Thymus (tissue), 11 donors: ENCODE measurements around the gene ADAMTS6. TPM values are rescaled to one million over a fixed set of nuclear protein-coding genes. Genes with fewer than 3 reads are reported as not detected.

Source experiments
- DNase-seq, 9 donors: peaks; one replicate each; pipeline ENCODE4 v3.0.0-alpha.2; 2013; ENCODE audit warnings: low spot score in 9 of 9, low read depth in 6 of 9, missing footprints in 1 of 9
- H3K27ac ChIP-seq, 2 donors: one replicate each; pipeline ENCODE4 v1.5.1; 2013; ENCODE audit warnings: control low read depth in 1 of 2, low read depth in 1 of 2, low read length in 1 of 2, mild to moderate bottlenecking in 1 of 2, moderate library complexity in 1 of 2
- H3K27me3 ChIP-seq, 2 donors: one replicate each; pipeline ENCODE4 v1.5.1; 2013; ENCODE audit warnings: low read length in 1 of 2; ENCODE audit not compliant: control insufficient read depth in 2 of 2, insufficient read depth in 1 of 2
- H3K36me3 ChIP-seq, 2 donors: one replicate each; pipeline ENCODE4 v1.5.1; 2013; ENCODE audit warnings: low read length in 1 of 2, mild to moderate bottlenecking in 1 of 2, moderate library complexity in 1 of 2; ENCODE audit not compliant: control insufficient read depth in 2 of 2, insufficient read depth in 2 of 2
- H3K4me1 ChIP-seq, 2 donors: one replicate each; pipeline ENCODE4 v1.5.1; 2013; ENCODE audit warnings: low read length in 2 of 2; ENCODE audit not compliant: control insufficient read depth in 2 of 2, insufficient read depth in 2 of 2
- H3K4me3 ChIP-seq, 2 donors: one replicate each; pipeline ENCODE4 v1.5.1; 2013; ENCODE audit warnings: low read length in 2 of 2, control low read depth in 1 of 2, mild to moderate bottlenecking in 1 of 2
- H3K9me3 ChIP-seq, 2 donors: one replicate each; pipeline ENCODE4 v1.5.1; 2013; ENCODE audit warnings: low read length in 1 of 2, mild to moderate bottlenecking in 1 of 2; ENCODE audit not compliant: control insufficient read depth in 2 of 2, insufficient read depth in 1 of 2
- WGBS: extraction: QIAGEN DNeasy Blood & Tissue Kit; methylation state at CpG from one replicate; pipeline ENCODE4 v1.1.7; 2013; 5-methylcytosine and 5-hydroxymethylcytosine counted together
- polyA plus RNA-seq: library from polyadenylated mRNA; stranded (reverse); fragments of 200-250 nt; gene quantifications from one replicate; pipeline ENCODE4 v1.2.3, GENCODE V29; 2013
- total RNA-seq: library from RNA; stranded (reverse); fragments of 120-200 nt; gene quantifications from one replicate; pipeline ENCODE4 v1.2.4, GENCODE V29; 2013
- donor health status: healthy.

ADAMTS6 gene
- total and polyA plus RNA-seq, 2 donors = 1.2 to 11.5 TPM

DNA sequence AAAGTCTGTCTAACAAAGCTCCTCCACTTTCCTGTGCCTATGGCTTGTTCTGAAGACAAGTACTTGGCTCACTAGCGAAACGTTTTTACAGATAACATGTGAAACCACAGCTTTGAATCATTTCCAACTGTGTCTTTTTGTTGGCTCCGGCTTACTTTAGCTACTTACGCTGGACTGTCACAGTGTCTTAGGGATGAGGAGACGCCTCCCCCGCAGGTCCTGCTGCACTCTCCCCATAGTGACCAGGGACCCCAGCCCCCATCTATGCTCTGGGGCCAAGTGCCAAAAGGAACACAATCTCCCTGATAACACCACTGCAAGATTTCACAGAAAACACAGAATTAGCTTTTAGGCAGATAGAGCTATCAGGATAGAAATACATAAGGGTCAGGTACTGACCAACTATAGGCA is 219.1 kb downstream of the ADAMTS6 start:
- no peaks in the 10 kb centered on the region for H3K36me3 ChIP-seq
- H3K27me3 ChIP-seq = no peaks in the 10 kb centered on the region
- no peaks in the 10 kb centered on the region for H3K9me3 ChIP-seq
- H3K4me1 ChIP-seq = no peaks in the 10 kb centered on the region
- 64% methylated on average over 6 of the region's 6 CpGs for WGBS
- no peak overlapping the region for H3K4me3 ChIP-seq
- peak in 2 of 9 donors; percentile 4 for DNase-seq
- no peak overlapping the region for H3K27ac ChIP-seq

DNA sequence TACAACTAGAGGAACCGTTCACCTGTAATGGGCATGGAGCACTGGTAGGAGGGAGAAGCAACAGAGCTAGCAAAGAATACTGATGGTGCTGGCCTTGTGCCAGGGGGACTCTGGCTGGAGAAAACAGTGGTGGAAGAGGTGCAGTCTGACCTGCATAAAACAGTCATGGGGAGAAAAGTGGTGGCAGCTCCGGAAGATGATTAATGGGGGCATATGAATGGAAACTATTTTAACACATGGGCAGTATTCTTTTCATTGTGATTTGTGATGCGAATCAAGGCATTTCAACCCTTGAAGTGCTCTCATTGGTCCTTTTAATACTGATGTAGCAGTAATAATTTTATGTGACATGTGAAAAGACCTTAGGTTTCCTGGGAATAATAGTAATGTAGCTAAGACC is 219.6 kb downstream of the ADAMTS6 start:
- no peaks in the 10 kb centered on the region for H3K4me1 ChIP-seq
- H3K9me3 ChIP-seq = no peaks in the 10 kb centered on the region
- H3K27ac ChIP-seq = no peak overlapping the region
- no peak overlapping the region for H3K4me3 ChIP-seq
- WGBS = 93% methylated on average over 3 of the region's 3 CpGs
- H3K36me3 ChIP-seq = no peaks in the 10 kb centered on the region
- DNase-seq = no peak
- no peaks in the 10 kb centered on the region for H3K27me3 ChIP-seq

DNA sequence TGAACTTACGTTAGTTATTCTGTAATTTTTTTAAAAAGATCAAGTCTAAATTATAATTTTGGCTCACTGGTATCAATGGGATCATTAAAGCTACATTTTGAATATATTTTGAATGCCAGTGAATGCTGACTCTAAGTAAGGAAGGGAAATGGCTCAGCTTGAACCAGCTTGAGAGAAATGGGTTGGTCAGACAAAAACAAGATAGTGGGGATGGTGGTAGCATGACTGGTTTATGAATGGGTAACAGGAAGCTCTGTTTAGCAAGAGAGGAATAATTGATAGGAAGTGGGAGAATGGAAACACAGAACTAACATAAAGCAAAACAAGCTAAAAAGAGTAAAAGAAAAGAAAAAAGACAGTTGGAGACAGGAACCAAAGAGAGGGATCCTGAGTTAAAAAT is 220.2 kb downstream of the ADAMTS6 start:
- Histone ChIP-seq H3K9me3 (no peaks in the 10 kb centered on the region), H3K27me3 (no peaks in the 10 kb centered on the region), H3K4me3 (no peak overlapping the region), H3K36me3 (no peaks in the 10 kb centered on the region), H3K4me1 (no peaks in the 10 kb centered on the region), H3K27ac (no peak overlapping the region)
- no peak for DNase-seq
- 89% methylated on average over 1 of the region's 1 CpG for WGBS

DNA sequence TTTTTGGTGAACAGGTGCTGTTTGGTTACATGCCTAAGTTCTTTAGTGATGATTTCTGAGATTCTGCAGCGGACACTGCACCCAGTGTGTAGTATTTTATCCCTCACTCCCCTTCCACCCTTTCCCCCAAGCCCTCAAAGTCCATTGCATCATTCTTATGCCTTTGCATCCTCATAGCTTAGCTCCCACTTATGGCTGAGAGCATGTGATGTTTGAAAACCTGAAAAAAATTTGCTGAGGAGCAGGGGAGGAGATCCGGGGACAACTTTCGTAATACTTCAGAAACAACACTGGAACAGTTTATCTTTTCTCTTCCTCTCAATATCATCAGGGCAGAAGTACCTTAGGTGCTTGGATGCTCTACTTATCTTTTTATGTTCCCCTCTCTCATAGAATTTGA is 226.4 kb downstream of the ADAMTS6 start:
- no peak for DNase-seq
- H3K4me1 ChIP-seq = no peaks in the 10 kb centered on the region
- no peaks in the 10 kb centered on the region for H3K9me3 ChIP-seq
- H3K27ac ChIP-seq = no peak overlapping the region
- no peaks in the 10 kb centered on the region for H3K27me3 ChIP-seq
- H3K4me3 ChIP-seq = no peak overlapping the region
- WGBS = 98% methylated on average over 3 of the region's 3 CpGs
- H3K36me3 ChIP-seq = no peaks in the 10 kb centered on the region

DNA sequence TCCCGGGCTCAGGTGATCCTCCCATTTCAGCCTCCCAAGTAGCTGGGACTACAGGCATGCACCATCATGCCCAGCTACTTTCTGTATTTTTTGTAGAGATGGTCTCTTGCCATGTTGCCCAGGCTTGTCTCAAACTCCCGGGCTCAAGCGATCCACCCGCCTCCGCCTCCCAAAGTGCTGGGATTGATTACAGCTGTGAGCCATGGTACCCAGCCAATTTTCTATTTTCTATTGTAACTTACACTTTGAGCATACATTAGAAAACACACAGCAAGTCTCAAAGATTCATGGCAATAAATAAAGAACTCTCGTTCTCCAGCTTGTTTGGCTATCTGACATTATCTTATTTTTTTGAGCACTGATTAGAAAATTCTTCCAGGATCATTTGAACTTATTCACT is 228.7 kb downstream of the ADAMTS6 start:
- no peak overlapping the region for H3K4me3 ChIP-seq
- H3K27me3 ChIP-seq = no peaks in the 10 kb centered on the region
- no peak for DNase-seq
- WGBS = 87% methylated on average over 6 of the region's 6 CpGs
- no peak overlapping the region for H3K27ac ChIP-seq
- no peaks in the 10 kb centered on the region for H3K9me3 ChIP-seq
- H3K36me3 ChIP-seq = no peaks in the 10 kb centered on the region
- no peaks in the 10 kb centered on the region for H3K4me1 ChIP-seq

DNA sequence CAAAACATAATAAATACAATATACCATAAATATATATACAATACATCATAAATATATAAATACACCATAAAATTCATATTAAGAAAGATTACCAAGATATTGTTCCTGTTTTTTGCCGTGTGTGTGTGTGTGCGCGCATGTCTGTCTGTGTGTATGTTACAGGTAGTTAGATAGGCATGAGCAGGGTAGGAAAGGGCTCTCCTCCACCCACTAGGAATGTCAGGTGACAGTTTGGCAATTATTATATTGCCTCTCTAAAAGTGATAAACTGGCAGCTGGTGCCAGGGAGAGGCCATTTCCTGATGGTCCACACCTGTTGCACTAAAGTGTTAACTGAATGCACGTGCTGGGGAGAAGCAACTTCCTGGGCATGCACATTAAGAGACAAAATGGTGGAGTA is 232.8 kb downstream of the ADAMTS6 start:
- Histone ChIP-seq H3K4me1 (no peaks in the 10 kb centered on the region), H3K9me3 (no peaks in the 10 kb centered on the region), H3K27ac (no peak overlapping the region), H3K27me3 (no peaks in the 10 kb centered on the region), H3K4me3 (no peak overlapping the region), H3K36me3 (no peaks in the 10 kb centered on the region)
- 88% methylated on average over 4 of the region's 4 CpGs for WGBS
- no peak for DNase-seq

DNA sequence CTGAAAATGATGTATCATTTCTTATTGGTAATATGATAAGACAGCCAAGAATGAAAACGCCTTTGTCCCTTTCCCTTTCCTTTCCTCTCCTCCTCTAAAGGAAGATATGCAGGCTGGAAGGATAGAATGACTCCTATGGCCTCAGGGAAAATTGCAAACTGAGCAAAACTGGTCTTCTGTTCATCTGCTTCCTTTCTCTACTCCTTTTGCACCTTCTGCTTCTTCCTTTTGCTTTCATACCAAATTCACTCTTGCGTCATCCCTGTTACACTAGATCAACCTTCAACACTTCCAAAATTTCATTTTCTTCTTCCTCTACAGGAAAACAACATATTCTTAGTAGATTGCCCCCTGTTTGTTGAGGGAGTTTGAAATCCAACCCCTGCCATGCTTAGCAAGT is 234.1 kb downstream of the ADAMTS6 start:
- WGBS = 96% methylated on average over 2 of the region's 2 CpGs
- Histone ChIP-seq H3K27ac (no peak overlapping the region), H3K27me3 (no peaks in the 10 kb centered on the region), H3K36me3 (no peaks in the 10 kb centered on the region), H3K4me1 (no peaks in the 10 kb centered on the region), H3K9me3 (no peaks in the 10 kb centered on the region), H3K4me3 (no peak overlapping the region)
- DNase-seq = no peak

DNA sequence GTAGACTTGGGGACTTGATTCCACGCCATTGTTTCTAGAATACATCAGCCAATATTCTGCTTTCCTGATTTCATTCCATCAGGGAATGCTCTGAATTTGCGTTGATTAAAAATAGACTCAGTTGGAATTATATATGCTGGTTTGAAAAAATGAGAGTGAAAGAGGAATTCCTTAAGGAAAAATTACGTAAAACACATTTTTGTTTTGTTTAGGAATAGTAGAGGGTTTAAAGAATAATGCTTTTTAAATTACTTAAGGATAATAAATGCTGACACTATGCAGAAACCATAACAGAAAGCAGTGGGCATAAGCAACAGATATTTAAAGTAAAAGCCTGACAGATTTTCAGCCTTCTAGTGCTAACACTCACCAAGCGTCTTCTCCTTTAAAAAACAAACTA is 235.0 kb downstream of the ADAMTS6 start:
- no peaks in the 10 kb centered on the region for H3K36me3 ChIP-seq
- H3K4me3 ChIP-seq = no peak overlapping the region
- H3K27ac ChIP-seq = no peak overlapping the region
- H3K4me1 ChIP-seq = no peaks in the 10 kb centered on the region
- H3K9me3 ChIP-seq = no peaks in the 10 kb centered on the region
- no peaks in the 10 kb centered on the region for H3K27me3 ChIP-seq
- no peak for DNase-seq
- 82% methylated on average over 4 of the region's 4 CpGs for WGBS

DNA sequence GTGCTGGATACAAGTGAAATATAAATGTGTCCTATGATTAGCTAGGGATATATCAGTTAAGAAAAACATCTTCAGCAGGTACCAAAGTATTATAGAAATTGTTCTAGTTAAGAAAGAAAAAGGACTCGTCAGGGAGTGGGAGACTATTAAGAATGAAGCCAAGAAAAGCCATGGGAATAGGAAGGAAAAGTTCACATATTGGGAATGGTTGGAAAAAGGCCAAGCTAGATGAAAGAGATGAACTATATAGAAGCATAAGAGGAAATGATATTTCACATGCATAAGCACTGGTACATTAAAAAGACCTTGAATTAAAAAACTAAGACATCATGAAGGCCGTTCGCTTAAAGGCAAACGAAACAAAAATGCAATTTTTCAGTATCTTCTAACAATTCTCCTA is 237.7 kb downstream of the ADAMTS6 start:
- H3K27ac ChIP-seq = no peak overlapping the region
- H3K4me1 ChIP-seq = no peaks in the 10 kb centered on the region
- DNase-seq = no peak
- H3K27me3 ChIP-seq = no peaks in the 10 kb centered on the region
- 99% methylated on average over 4 of the region's 4 CpGs for WGBS
- H3K36me3 ChIP-seq = no peaks in the 10 kb centered on the region
- no peak overlapping the region for H3K4me3 ChIP-seq
- no peaks in the 10 kb centered on the region for H3K9me3 ChIP-seq

DNA sequence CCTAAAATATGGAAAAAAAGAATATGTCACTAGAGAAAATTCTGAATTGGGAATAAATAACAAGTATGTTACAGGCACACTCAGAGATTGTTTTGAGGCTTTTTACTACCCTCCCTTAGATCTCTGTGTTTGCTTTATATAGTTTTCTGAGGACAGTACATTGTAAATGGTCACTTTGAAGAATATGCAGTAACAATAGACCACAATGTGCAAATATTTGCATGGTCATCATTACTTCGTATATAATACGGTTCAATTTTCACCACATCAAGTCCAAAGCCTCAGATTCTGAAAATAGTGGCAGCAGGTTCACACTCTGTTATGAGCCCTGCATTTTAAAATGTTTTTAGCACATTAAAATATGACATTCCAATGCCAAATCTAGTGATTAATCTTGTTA is 238.6 kb downstream of the ADAMTS6 start:
- Histone ChIP-seq H3K4me1 (no peaks in the 10 kb centered on the region), H3K36me3 (no peaks in the 10 kb centered on the region), H3K27ac (no peak overlapping the region), H3K9me3 (no peaks in the 10 kb centered on the region), H3K27me3 (no peaks in the 10 kb centered on the region), H3K4me3 (no peak overlapping the region)
- WGBS = 96% methylated on average over 2 of the region's 2 CpGs
- no peak for DNase-seq
